Measurements from ENCODE around the gene MFSD2A. TPM values are rescaled to one million over a fixed set of nuclear protein-coding genes. Genes with fewer than 3 reads are reported as not detected.
"Not testable (repeated sequence)": the region's sequence is repeated elsewhere in the genome, so short reads cannot be mapped to it uniquely, and the experiment has no call there.

The MFSD2A gene
- total RNA-seq, 1 experiment from 2014 or later, result 3.9 TPM

GRCh38 chr1:39910263-39910662, 44.7 kb upstream of the MFSD2A start:
- no peaks in the 10 kb centered on the region for H3K4me1 Mint-ChIP-seq (ENCODE audit: low read depth, unreplicated experiment)
- H3K27me3 Mint-ChIP-seq (ENCODE audit: unreplicated experiment), result peaks cover 8% of the 10 kb centered on the region
- no peak for TF ChIP-seq CTCF (IDR thresholded peaks at IDR 0.05; ENCODE audit: unreplicated experiment)
- peaks cover 5% of the 10 kb centered on the region for H3K9me3 Mint-ChIP-seq (ENCODE audit: low read depth, unreplicated experiment)
- DNase-seq, result no peak
- intact Hi-C loops (cut with micrococcal nuclease; ENCODE audit: unreplicated experiment), result no loop called here
- no peak overlapping the region for H3K27ac Mint-ChIP-seq (ENCODE audit: unreplicated experiment)
- CTCF ChIA-PET, result interaction anchor here (1.0 kb wide), 1 partner anchor 9 kb away, joined by 4 read pairs; the partner anchor contains the start of gene MYCL
- H3K4me3 Mint-ChIP-seq (ENCODE audit: low read depth, unreplicated experiment), result no peak overlapping the region
- BruUV-seq (replicated peaks), result no TSS peak
- H3K36me3 Mint-ChIP-seq (ENCODE audit: insufficient read depth, unreplicated experiment), result no peaks in the 10 kb centered on the region

- peaks cover 12% of the 10 kb centered on the region for H3K27me3 Mint-ChIP-seq (ENCODE audit: unreplicated experiment)
- H3K4me3 Mint-ChIP-seq (ENCODE audit: low read depth, unreplicated experiment); H3K36me3 Mint-ChIP-seq (ENCODE audit: insufficient read depth, unreplicated experiment); H3K27ac Mint-ChIP-seq (ENCODE audit: unreplicated experiment); DNase-seq; H3K4me1 Mint-ChIP-seq (ENCODE audit: low read depth, unreplicated experiment); CTCF ChIA-PET; intact Hi-C loops (cut with micrococcal nuclease; ENCODE audit: unreplicated experiment); BruUV-seq (replicated peaks); H3K9me3 Mint-ChIP-seq (ENCODE audit: low read depth, unreplicated experiment): not testable (repeated sequence)
These were observed 41.8 kb upstream of the MFSD2A start for GRCh38 chr1:39913136-39913535.

GRCh38 chr1:39915499-39916129, 39.3 kb upstream of the MFSD2A start:
- Mint-ChIP-seq H3K4me1 (ENCODE audit: low read depth, unreplicated experiment) (no peaks in the 10 kb centered on the region), H3K36me3 (ENCODE audit: insufficient read depth, unreplicated experiment) (no peaks in the 10 kb centered on the region), H3K27me3 (ENCODE audit: unreplicated experiment) (peaks cover 13% of the 10 kb centered on the region), H3K4me3 (ENCODE audit: low read depth, unreplicated experiment) (no peak overlapping the region), H3K27ac (ENCODE audit: unreplicated experiment) (no peak overlapping the region), H3K9me3 (ENCODE audit: low read depth, unreplicated experiment) (no peaks in the 10 kb centered on the region)
- no peak for TF ChIP-seq CTCF (IDR thresholded peaks at IDR 0.05; ENCODE audit: unreplicated experiment)
- intact Hi-C loops (cut with micrococcal nuclease; ENCODE audit: unreplicated experiment), result no loop called here
- DNase-seq, result no peak
- BruUV-seq (replicated peaks), result no TSS peak
- CTCF ChIA-PET, result interaction anchor here (0.7 to 0.8 kb wide), 2 partner anchors 14 to 44 kb away, joined by 4 to 8 read pairs; partner anchors contain the start of gene MYCL

GRCh38 chr1:39917825-39918224, 37.1 kb upstream of the MFSD2A start:
- Mint-ChIP-seq H3K36me3 (ENCODE audit: insufficient read depth, unreplicated experiment) (no peaks in the 10 kb centered on the region), H3K9me3 (ENCODE audit: low read depth, unreplicated experiment) (no peaks in the 10 kb centered on the region), H3K4me3 (ENCODE audit: low read depth, unreplicated experiment) (no peak overlapping the region), H3K4me1 (ENCODE audit: low read depth, unreplicated experiment) (no peaks in the 10 kb centered on the region), H3K27me3 (ENCODE audit: unreplicated experiment) (peaks cover 13% of the 10 kb centered on the region), H3K27ac (ENCODE audit: unreplicated experiment) (no peak overlapping the region)
- DNase-seq, result no peak
- TF ChIP-seq CTCF (IDR thresholded peaks at IDR 0.05; ENCODE audit: unreplicated experiment), result no peak
- BruUV-seq (replicated peaks), result no TSS peak
- CTCF ChIA-PET, result interaction anchor here (1.0 kb wide), 2 partner anchors 16 to 115 kb away, joined by 3 to 4 read pairs; partner anchors contain the start of gene MYCL
- intact Hi-C loops (cut with micrococcal nuclease; ENCODE audit: unreplicated experiment), result no loop called here

- Mint-ChIP-seq H3K27ac (ENCODE audit: unreplicated experiment) (no peak overlapping the region), H3K4me1 (ENCODE audit: low read depth, unreplicated experiment) (no peaks in the 10 kb centered on the region), H3K27me3 (ENCODE audit: unreplicated experiment) (peaks cover 23% of the 10 kb centered on the region), H3K4me3 (ENCODE audit: low read depth, unreplicated experiment) (no peak overlapping the region), H3K9me3 (ENCODE audit: low read depth, unreplicated experiment) (no peaks in the 10 kb centered on the region), H3K36me3 (ENCODE audit: insufficient read depth, unreplicated experiment) (no peaks in the 10 kb centered on the region)
- TF ChIP-seq CTCF (IDR thresholded peaks at IDR 0.05; ENCODE audit: unreplicated experiment), result peak; percentile 58
- peak; percentile 64 for DNase-seq
- no TSS peak for BruUV-seq (replicated peaks)
- intact Hi-C loops (cut with micrococcal nuclease; ENCODE audit: unreplicated experiment), result loop anchor here (1.0 kb wide), 2 partner anchors 54 to 113 kb away; no protein-coding TSS in a partner anchor
- CTCF ChIA-PET, result interaction anchor here (0.7 to 2.6 kb wide), 19 partner anchors 12 to 708 kb away, joined by 3 to 46 read pairs (median 5); partner anchors contain the start of genes BMP8B, MFSD2A and MYCL
These were observed 35.4 kb upstream of the MFSD2A start for GRCh38 chr1:39919545-39919944.

Measured in Calu3 (cell line).